ENCODE results near the gene ARL6IP1.

GRCh38 chr16:18829251-18829650 is 27.9 kb upstream of the ARL6IP1 start:
- TF ChIP-seq, protein P1, sequence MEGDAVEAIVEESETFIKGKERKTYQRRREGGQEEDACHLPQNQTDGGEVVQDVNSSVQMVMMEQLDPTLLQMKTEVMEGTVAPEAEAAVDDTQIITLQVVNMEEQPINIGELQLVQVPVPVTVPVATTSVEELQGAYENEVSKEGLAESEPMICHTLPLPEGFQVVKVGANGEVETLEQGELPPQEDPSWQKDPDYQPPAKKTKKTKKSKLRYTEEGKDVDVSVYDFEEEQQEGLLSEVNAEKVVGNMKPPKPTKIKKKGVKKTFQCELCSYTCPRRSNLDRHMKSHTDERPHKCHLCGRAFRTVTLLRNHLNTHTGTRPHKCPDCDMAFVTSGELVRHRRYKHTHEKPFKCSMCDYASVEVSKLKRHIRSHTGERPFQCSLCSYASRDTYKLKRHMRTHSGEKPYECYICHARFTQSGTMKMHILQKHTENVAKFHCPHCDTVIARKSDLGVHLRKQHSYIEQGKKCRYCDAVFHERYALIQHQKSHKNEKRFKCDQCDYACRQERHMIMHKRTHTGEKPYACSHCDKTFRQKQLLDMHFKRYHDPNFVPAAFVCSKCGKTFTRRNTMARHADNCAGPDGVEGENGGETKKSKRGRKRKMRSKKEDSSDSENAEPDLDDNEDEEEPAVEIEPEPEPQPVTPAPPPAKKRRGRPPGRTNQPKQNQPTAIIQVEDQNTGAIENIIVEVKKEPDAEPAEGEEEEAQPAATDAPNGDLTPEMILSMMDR (IDR thresholded peaks at IDR 0.05) = no peak
- TF ChIP-seq SIN3A (IDR thresholded peaks at IDR 0.05; ENCODE audit: borderline replicate concordance, insufficient read depth, low read depth, low read length) = no peak
- no peak for TF ChIP-seq POLR2AphosphoS5 (IDR thresholded peaks at IDR 0.05; ENCODE audit: low read depth, low read length)
- no peak for TF ChIP-seq TCF7L2 (IDR thresholded peaks at IDR 0.05; ENCODE audit: low read depth, low read length)

Data from Panc1 (cell line).